ENCODE results near the gene CTDSPL2.
A peak's percentile ranks its signal among the peaks of the same experiment; 100 is the strongest.

CTDSPL2 gene

GRCh38 chr15:44458429-44458828 is 31.0 kb downstream of the CTDSPL2 start:
- TF ChIP-seq CTCF (conservative IDR thresholded peaks at IDR 0.05) = no peak
- H3K27ac ChIP-seq = peak overlapping the region; percentile 3; the same call in 1 of the 2 replicates

- no peak for TF ChIP-seq CTCF (conservative IDR thresholded peaks at IDR 0.05)
- H3K27ac ChIP-seq = no peak overlapping the region
Measured at GRCh38 chr15:44468709-44469385, 41.4 kb downstream of the CTDSPL2 start.

GRCh38 chr15:44471885-44472455 is 44.5 kb downstream of the CTDSPL2 start:
- no peak for TF ChIP-seq CTCF (conservative IDR thresholded peaks at IDR 0.05)
- no peak overlapping the region for H3K27ac ChIP-seq

GRCh38 chr15:44479343-44479742 is 51.9 kb downstream of the CTDSPL2 start:
- TF ChIP-seq CTCF (conservative IDR thresholded peaks at IDR 0.05) = no peak

GRCh38 chr15:44482090-44482489 is 54.7 kb downstream of the CTDSPL2 start:
- TF ChIP-seq CTCF (conservative IDR thresholded peaks at IDR 0.05) = no peak
- H3K27ac ChIP-seq = no peak overlapping the region

More at GRCh38 chr15:44479343-44479742, 51.9 kb downstream of the CTDSPL2 start:
- H3K27ac ChIP-seq = no peak overlapping the region

- no peak overlapping the region for H3K27ac ChIP-seq
- TF ChIP-seq CTCF (conservative IDR thresholded peaks at IDR 0.05) = no peak
Measured at GRCh38 chr15:44485880-44486279, 58.5 kb downstream of the CTDSPL2 start.

- H3K27ac ChIP-seq = no peak overlapping the region
- no peak for TF ChIP-seq CTCF (conservative IDR thresholded peaks at IDR 0.05)
Measured at GRCh38 chr15:44489464-44489863, 62.0 kb downstream of the CTDSPL2 start.
